IPS-20b (cell line): ENCODE measurements around the gene HELZ.
"Not testable (repeated sequence)": the region's sequence is repeated elsewhere in the genome, so short reads cannot be mapped to it uniquely, and the experiment has no call there.

Experiments
- H3K27ac ChIP-seq: one replicate; pipeline ENCODE4 v1.5.1; 2013; ENCODE audit warnings: low read length
- H3K27me3 ChIP-seq: 2 replicates; pipeline ENCODE4 v1.6.1; 2013; ENCODE audit warnings: mild to moderate bottlenecking, low read length, inconsistent platforms; ENCODE audit not compliant: insufficient read depth
- H3K36me3 ChIP-seq: 2 replicates; pipeline ENCODE4 v1.6.1; 2013; ENCODE audit warnings: low read depth, mild to moderate bottlenecking, inconsistent platforms, low read length, moderate library complexity; ENCODE audit not compliant: insufficient read depth
- H3K4me1 ChIP-seq: 2 replicates; pipeline ENCODE4 v1.6.1; 2013; ENCODE audit warnings: mild to moderate bottlenecking, control low read depth, inconsistent platforms, low read length, moderate library complexity; ENCODE audit not compliant: insufficient read depth
- H3K4me3 ChIP-seq: 2 replicates; pipeline ENCODE4 v1.5.1; 2013; ENCODE audit warnings: mild to moderate bottlenecking, low read length, inconsistent platforms
- H3K9ac ChIP-seq: 2 replicates; pipeline ENCODE4 v1.6.1; 2013; ENCODE audit warnings: low read depth, mild to moderate bottlenecking, inconsistent platforms, low read length, moderate library complexity
- H3K9me3 ChIP-seq: 2 replicates; pipeline ENCODE4 v1.6.1; 2013; ENCODE audit warnings: mild to moderate bottlenecking, low read depth, low read length, inconsistent platforms; ENCODE audit not compliant: insufficient read depth

HELZ gene

DNA sequence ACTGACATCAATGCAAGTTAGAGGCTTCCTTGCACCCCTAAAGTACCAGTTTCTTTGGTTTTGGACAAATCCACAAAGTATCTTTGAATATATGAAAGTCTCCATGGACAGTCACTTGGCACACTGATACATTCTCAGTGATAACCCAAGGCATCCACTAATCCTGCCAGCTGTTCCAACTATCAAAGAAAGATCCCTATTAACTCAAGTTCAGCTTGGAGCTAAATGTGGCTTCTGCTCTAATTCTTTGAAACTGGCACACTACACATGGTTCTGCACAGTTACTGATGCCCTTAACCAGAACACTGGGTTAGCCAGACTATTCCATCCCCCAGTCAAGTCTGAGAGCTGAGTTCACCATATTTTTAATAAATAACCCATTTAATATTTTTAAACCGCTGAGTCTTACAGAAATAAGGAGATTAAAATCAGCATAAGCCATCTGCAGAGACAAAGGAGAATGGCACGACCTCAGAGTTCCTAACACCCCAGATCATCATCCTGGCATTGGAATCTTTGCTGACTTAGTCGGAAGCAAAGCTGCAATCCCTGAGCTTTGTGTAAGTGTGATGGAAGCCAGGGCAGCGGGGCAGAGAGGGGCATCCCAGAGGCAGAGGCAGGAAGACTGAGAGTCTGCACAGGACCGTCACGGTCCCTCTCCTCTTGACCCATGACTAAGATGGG lies 194.4 kb downstream of the HELZ start:
- H3K4me3 ChIP-seq, result no peak overlapping the region
- H3K27ac ChIP-seq, result no peak overlapping the region
- no peaks in the 10 kb centered on the region for H3K27me3 ChIP-seq
- no peaks in the 10 kb centered on the region for H3K36me3 ChIP-seq
- H3K9me3 ChIP-seq, result peaks cover 23% of the 10 kb centered on the region
- H3K4me1 ChIP-seq, result no peaks in the 10 kb centered on the region
- no peak overlapping the region for H3K9ac ChIP-seq

DNA sequence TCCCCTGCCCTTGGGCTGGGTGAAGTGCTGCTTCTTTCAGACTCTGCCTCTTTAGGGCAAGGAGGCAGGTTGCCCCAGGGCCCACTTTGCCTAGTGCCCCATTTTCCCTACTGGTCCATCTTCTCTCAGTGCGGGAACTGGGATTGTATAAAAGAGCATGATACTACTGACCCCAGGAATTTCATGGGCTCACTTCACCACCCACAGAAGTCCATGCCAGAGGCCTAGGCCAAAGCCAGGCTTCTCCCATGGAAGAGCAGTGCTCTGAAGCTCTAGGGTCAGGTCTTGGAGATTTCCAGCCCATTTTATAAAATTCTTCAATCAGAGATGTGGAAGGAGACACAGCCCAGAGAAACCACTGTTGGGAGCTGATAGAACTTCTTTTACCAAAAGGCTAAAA lies 194.9 kb downstream of the HELZ start:
- peaks cover 23% of the 10 kb centered on the region for H3K9me3 ChIP-seq
- no peak overlapping the region for H3K27ac ChIP-seq
- no peak overlapping the region for H3K9ac ChIP-seq
- H3K27me3 ChIP-seq, result no peaks in the 10 kb centered on the region
- no peaks in the 10 kb centered on the region for H3K36me3 ChIP-seq
- H3K4me3 ChIP-seq, result no peak overlapping the region
- no peaks in the 10 kb centered on the region for H3K4me1 ChIP-seq

DNA sequence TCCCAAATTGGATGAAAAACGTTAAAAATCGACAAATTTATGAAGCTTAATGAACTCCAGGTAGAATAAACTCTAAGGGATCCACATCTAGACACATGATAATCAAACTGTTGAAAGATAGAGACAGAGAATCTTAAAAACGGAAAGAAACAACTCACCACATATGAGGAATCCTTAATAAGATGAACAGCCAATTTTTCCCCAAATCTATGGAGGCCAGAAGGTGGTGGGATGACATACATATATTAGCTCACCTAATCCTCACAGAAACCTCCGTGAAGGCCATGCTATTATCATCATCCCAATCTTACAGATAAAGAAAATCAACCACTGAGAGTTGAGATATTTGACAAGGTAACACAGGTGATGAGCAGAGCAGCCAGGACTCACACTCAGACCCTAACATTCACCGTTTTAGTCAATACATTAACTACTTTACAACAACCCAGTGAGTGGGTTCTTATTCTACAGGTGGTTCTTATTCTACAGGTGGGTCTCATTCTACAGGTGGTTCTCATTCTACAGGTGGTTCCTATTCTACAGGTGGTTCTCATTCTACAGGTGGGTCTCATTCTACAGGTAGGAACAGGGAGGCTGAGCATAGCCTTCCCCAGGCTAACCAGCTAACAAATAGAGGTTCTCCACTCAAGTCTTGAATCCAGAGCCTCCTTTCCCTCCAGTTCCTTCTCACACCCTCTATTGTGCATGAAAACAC lies 195.8 kb downstream of the HELZ start:
- Histone ChIP-seq H3K36me3 (no peaks in the 10 kb centered on the region), H3K4me1 (no peaks in the 10 kb centered on the region), H3K27ac (no peak overlapping the region), H3K9ac (no peak overlapping the region), H3K27me3 (no peaks in the 10 kb centered on the region), H3K4me3 (no peak overlapping the region), H3K9me3 (peaks cover 23% of the 10 kb centered on the region)

DNA sequence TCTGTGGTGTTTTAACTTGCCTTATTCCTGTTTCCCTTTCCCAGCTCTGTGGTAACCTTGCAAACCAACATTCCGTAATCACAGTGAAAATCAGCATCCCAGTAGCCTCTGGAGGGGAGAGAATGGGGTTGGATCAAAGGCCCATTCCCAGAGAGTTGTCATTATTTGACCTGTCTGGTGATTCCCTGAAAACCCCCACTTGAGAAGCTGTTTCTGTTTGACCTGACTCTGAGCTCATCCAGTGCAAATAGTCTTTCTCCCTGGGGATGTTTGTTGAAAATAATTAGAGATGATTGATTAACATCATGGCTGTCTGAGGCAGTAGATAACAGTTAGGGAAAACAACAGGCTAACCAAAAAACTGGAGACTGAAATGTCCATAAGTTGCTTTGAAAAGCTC lies 197.6 kb downstream of the HELZ start:
- Histone ChIP-seq H3K27me3 (no peaks in the 10 kb centered on the region), H3K4me1 (no peaks in the 10 kb centered on the region), H3K36me3 (no peaks in the 10 kb centered on the region), H3K4me3 (no peak overlapping the region), H3K9me3 (peaks cover 23% of the 10 kb centered on the region), H3K27ac (no peak overlapping the region), H3K9ac (no peak overlapping the region)

DNA sequence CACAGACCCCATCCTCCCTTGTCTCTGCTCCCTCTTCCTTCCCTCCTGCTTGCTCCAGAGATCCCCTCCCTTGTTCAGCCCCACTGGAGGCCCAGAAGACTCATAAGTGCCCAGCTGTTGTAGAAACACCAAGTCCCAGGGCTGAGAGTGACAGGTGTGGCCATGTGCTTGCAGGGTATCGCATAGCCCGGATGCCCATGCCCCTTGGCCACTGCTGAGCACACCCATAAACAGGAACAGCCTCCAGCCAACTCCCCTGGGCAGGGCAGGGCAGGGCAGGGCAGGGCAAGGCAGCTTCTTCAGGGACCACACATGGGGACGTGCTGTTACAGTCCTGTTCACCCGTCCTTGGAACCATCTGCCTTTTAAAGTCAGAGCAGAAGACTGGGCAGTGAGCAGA lies 198.6 kb downstream of the HELZ start:
- H3K4me3 ChIP-seq, result no peak overlapping the region
- H3K27me3 ChIP-seq, result no peaks in the 10 kb centered on the region

DNA sequence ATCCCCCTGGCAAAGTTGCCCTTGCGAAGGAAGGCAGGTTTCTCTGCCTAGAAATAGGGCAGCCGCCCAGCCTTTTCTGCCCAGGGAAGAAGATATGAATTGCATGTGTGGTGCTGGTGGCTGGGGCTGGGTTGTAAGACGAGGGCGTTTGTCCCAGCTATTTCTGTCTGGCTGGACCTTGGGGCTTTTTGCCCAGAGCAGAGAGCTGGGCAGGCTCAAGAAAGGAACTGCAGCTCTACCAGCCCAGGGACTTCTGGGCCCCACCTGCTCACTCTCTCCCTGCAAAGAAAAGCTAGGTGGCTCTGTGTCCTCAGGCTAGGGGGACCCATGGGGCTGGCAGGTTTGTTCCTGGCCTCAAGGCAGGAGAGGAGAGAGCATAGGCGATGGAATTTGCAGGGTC lies 200.1 kb downstream of the HELZ start:
- H3K4me3 ChIP-seq, result no peak overlapping the region
- H3K27ac ChIP-seq, result no peak overlapping the region
- H3K4me1 ChIP-seq, result no peaks in the 10 kb centered on the region
- H3K36me3 ChIP-seq, result no peaks in the 10 kb centered on the region
- no peaks in the 10 kb centered on the region for H3K27me3 ChIP-seq
- peaks cover 23% of the 10 kb centered on the region for H3K9me3 ChIP-seq
- H3K9ac ChIP-seq, result no peak overlapping the region

More for the DNA sequence above, 198.6 kb downstream of the HELZ start:
- Histone ChIP-seq H3K9ac (no peak overlapping the region), H3K27ac (no peak overlapping the region), H3K9me3 (peaks cover 23% of the 10 kb centered on the region), H3K4me1 (no peaks in the 10 kb centered on the region), H3K36me3 (no peaks in the 10 kb centered on the region)

DNA sequence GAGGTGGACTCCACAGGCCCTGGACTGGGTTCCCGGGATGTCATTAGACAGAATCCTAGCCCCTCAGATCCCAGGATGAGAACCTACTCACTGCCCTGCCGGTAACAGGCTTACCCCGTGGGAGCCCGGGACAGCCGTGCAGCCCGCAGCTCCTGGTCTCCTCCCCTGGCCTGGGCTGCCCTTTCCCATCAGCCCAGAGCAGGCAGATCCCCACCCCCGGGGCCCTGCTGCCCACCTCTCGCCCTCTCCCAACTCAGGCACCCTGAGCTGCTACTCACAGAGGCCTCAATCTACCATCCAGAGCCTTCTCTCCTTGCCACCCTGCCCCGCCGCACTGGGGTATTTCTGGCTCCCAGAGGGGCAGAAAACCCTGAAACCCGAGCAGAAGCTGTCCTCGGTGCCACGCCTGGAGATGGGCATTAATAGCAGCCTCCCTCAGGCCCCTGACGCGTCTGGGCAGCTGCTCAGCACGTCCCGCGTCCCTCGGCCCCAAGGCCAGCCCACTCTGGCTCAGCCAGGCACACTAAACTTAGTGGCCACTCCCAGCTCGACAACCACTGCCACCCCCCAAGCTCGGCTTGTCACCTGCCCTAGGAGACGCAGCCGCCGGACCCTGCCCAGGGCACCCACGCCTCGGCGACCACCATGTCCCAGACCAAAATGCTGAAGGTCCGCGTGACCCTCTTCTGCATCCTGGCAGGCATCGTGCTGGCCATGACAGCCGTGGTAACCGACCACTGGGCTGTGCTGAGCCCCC lies 200.8 kb downstream of the HELZ start, which contains the start of gene CACNG1:
CACNG1 (plus strand) TSS at position 539 of the 757 bp plus-strand sequence; CDS start at position 646, 107 bp downstream.
- Histone ChIP-seq H3K9me3 (peaks cover 16% of the 10 kb centered on the region), H3K4me3 (no peak within 1 kb of the TSS)

DNA sequence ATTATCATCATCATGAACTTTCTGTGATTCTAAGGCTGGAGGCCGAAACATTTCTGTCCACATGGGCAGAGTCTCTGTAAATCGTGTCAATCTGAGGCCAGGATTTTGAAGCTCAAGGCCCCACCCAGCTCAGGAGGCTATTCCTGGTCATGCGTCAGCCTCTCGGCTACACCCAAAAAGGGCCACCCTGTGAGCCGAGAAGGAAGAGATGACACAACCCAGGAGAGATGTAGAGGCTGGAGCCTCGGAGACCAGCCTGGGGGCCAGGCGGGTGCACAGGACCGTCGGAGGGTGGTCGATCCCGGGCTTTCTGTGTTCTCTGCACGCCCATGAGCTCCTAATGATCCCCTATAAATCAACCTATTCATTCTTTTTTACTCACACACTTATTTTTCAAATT lies 201.7 kb downstream of the HELZ start:
- Histone ChIP-seq H3K27me3 (no peaks in the 10 kb centered on the region), H3K4me1 (0 out of 2 replicates have a peak, but pooled peaks cover 3% of the 10 kb centered on the region), H3K27ac (no peak overlapping the region), H3K36me3 (no peaks in the 10 kb centered on the region), H3K9me3 (peaks cover 7% of the 10 kb centered on the region; the same call in 1 of the 2 replicates), H3K4me3 (no peak overlapping the region), H3K9ac (no peak overlapping the region)

More for the DNA sequence above, 200.8 kb downstream of the HELZ start, which contains the start of gene CACNG1:
- Histone ChIP-seq H3K4me1 (0 out of 2 replicates have a peak, but pooled peaks cover 1% of the 10 kb centered on the region), H3K9ac (no peak within 1 kb of the TSS), H3K36me3 (no peaks in the 10 kb centered on the region), H3K27me3 (no peaks in the 10 kb centered on the region), H3K27ac (no peak within 1 kb of the TSS)

DNA sequence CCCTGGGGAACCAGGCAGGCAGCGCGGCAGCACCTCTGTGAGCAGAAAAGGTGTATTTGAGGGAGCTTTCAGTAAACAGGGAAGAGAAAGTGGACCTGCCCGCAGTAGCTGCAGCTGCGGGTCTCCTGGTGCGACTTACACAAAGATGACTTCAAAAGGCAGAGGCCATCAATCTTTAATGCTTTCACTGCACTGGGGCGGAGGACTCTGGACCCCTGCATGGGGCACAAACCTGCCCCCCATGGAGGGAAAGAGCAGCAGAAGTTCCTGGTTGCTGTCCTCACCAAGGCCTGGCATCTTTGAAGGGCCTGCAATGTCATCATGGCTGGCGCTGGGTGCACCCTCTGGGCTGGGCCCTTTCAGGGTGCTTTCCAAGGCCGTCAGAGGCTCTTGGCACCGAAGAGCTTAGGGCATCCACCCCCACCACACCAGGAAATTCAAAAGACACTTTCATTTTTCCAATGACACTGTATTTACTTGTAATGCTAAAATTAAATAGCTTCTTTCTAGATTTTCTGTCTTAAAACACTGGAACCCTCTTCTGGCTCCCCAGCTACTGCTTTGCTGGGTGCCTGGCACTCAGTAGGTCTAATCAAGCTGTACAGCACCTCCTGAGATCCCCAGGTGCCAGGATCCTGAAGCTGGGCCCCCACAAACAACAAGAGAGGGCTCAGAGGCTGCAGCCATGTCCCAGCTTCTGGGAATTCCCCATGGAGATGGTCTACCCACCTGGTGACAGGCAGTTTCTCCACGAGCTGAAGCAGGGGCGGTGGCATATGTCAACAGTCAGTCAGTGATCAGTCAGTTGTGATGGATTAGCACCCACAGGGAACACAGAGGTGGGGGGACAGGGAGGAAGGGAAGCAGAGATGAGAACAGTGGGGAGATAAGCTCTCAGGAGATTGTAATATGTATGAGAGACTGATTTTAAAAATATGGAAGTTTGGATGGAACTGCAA lies 202.8 kb downstream of the HELZ start:
- Histone ChIP-seq H3K27me3 (no peaks in the 10 kb centered on the region), H3K9me3 (no peaks in the 10 kb centered on the region), H3K4me3 (no peak overlapping the region)

DNA sequence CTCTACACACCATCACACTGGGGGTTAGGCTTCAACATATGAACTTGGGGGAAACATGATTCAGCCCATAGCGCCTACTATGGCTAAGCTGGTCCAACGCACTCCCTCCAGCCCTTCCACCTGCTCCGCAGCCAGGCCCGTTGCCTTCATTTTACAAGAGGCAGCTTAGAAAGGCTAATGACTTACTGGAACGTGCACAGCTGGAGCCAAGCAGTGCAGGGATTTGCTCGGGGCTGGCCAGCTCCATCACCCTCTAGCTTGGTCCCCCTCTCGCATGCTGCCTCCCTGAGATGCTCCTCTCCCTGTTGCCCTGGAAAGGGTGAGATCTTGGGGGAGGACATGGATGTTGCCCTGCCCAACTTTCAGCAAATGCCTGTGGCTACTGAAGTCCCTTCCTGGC lies 203.5 kb downstream of the HELZ start:
- no peaks in the 10 kb centered on the region for H3K36me3 ChIP-seq
- H3K4me3 ChIP-seq, result no peak overlapping the region
- H3K27me3 ChIP-seq, result no peaks in the 10 kb centered on the region
- H3K4me1 ChIP-seq, result 0 out of 2 replicates have a peak, but pooled peaks cover 3% of the 10 kb centered on the region
- H3K9me3 ChIP-seq, result no peaks in the 10 kb centered on the region
- H3K9ac ChIP-seq, result no peak overlapping the region
- no peak overlapping the region for H3K27ac ChIP-seq

More for the DNA sequence above, 202.8 kb downstream of the HELZ start:
- H3K36me3 ChIP-seq, result no peaks in the 10 kb centered on the region
- H3K27ac ChIP-seq, result no peak overlapping the region
- no peak overlapping the region for H3K9ac ChIP-seq
- H3K4me1 ChIP-seq, result 0 out of 2 replicates have a peak, but pooled peaks cover 3% of the 10 kb centered on the region

DNA sequence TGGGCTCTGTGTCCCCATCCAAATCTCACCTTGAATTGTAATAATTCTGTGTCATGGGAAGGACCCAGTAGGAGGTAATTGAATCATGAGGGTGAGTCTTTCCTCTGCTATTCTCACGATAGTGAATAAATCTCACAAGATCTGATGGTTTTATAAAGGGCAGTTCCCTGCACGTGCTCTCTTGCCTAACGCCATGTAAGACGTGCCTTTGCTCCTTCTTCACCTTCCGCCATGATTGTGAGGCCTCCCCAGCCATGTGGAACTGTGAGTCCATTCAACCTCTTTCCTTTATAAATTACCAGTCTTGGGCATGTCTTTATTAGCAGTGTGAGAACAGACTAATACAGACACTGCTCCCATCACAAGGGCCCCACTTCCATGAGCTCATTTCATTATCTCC lies 203.9 kb downstream of the HELZ start:
- not testable (repeated sequence) for H3K36me3 ChIP-seq, H3K9ac ChIP-seq, H3K4me1 ChIP-seq, H3K4me3 ChIP-seq, H3K27me3 ChIP-seq, H3K9me3 ChIP-seq, H3K27ac ChIP-seq
